ENCODE measurements around the gene MAP2K5.
A peak's percentile ranks its signal among the peaks of the same experiment; 100 is the strongest.

Gene MAP2K5

DNA sequence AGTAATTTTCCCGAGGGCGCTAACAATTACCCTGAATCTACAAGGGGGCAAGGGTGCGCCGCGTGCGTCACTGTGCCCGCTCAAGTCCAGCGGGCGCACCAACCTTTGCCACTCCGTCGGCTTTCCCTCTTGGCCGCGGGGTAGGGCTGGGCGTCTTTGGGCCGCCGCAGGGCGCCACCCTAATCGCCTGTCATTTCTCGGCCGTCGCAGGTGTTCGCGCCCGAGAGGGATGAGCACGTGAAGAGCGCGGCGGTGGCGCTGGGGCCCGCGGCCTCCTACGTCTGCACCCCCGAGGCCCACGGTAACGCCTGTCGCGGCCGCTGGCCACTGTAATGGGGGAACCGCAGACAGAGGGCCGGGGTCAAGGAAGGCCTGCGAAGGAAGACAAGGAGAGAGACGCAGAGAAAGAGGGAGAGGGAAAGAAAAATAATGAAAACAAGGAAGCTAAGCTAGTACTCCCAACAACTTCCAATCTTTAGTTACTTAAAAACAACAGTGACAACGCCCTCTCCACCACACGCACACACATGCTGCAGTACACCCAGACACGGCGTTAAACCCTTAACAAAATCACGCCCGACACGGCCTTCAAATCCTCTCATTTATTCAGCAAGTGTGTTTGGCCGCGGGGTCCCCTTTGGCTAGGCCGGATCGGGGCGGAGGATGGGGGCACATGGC is 286.6 kb downstream of the MAP2K5 start:
- H3K4me3 ChIP-seq (ENCODE audit: control insufficient read depth, low read depth, low read length): no peak overlapping the region
- no peak for DNase-seq (ENCODE audit: low read depth)

DNA sequence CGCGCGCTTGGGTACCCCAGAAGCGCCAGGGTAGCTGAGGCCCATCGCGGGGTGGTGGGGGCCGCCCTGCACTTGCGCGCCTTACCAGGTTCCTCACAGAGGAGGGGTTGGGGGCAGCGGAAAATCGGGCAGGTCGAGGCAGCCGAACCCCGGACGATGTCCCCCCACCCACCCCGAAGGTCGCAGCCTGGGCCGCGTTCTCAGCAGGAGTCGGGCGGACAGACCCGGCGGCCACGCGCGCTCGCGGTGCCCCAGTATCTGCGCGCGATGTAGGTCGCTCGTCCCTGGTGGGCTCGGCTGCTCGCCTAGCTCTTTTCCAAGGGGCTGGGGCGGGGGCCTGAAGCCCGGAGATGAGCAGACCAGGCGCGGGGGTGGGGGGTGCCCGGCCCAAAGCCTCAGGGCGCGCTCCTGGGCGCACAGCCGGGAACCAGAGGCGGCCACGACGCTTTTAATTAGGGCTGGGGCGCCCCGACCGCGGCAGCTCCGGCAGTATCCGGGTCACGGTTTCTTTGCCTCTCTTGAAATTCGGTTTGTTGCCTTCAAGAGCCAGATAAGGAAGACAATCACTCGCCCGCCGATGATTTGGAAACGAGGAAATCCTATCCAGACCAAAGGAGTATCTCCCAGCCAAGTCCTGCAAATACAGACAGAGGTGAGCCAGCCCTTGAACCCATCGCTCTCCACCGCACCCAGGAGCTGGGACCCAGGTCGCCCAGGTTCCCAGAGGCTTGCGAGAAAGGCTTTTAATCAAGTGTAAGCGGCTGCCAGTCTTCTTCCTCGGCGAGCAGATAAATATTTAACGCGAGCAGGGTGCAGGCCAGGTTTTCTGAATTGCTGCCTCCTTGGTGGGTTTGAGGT is 287.4 kb downstream of the MAP2K5 start:
- no peak overlapping the region for H3K4me3 ChIP-seq (ENCODE audit: control insufficient read depth, low read depth, low read length)
- TF ChIP-seq, protein P1, sequence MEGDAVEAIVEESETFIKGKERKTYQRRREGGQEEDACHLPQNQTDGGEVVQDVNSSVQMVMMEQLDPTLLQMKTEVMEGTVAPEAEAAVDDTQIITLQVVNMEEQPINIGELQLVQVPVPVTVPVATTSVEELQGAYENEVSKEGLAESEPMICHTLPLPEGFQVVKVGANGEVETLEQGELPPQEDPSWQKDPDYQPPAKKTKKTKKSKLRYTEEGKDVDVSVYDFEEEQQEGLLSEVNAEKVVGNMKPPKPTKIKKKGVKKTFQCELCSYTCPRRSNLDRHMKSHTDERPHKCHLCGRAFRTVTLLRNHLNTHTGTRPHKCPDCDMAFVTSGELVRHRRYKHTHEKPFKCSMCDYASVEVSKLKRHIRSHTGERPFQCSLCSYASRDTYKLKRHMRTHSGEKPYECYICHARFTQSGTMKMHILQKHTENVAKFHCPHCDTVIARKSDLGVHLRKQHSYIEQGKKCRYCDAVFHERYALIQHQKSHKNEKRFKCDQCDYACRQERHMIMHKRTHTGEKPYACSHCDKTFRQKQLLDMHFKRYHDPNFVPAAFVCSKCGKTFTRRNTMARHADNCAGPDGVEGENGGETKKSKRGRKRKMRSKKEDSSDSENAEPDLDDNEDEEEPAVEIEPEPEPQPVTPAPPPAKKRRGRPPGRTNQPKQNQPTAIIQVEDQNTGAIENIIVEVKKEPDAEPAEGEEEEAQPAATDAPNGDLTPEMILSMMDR (conservative IDR thresholded peaks at IDR 0.05; ENCODE audit: control insufficient read depth, insufficient read depth, low read depth, low read length): no peak
- DNase-seq (ENCODE audit: low read depth): no peak

More for the DNA sequence above, 286.6 kb downstream of the MAP2K5 start:
- TF ChIP-seq, protein P1 (conservative IDR thresholded peaks at IDR 0.05; ENCODE audit: control insufficient read depth, insufficient read depth, low read depth, low read length): no peak

DNA sequence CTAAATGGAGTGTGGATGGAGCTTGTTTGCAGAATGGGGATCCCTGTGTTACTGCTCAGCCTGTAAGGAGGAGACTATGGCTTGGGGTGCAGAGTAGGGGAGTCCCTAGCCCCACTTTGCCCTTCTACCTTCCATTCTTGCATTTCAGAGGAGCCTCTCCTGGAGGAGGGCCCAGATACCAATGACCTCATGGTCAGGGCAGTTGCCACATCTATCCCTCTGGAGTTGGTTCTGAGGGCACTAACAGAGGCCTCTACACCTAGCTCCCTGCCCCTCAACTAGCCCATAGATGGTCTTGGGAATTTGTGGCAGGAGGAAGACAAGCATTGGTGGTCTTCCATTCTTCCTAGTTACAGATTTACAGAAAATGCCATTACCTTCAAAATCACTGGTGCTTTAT is 288.9 kb downstream of the MAP2K5 start:
- H3K4me3 ChIP-seq (ENCODE audit: control insufficient read depth, low read depth, low read length): no peak overlapping the region
- TF ChIP-seq, protein P1 (conservative IDR thresholded peaks at IDR 0.05; ENCODE audit: control insufficient read depth, insufficient read depth, low read depth, low read length): no peak
- no peak for DNase-seq (ENCODE audit: low read depth)

DNA sequence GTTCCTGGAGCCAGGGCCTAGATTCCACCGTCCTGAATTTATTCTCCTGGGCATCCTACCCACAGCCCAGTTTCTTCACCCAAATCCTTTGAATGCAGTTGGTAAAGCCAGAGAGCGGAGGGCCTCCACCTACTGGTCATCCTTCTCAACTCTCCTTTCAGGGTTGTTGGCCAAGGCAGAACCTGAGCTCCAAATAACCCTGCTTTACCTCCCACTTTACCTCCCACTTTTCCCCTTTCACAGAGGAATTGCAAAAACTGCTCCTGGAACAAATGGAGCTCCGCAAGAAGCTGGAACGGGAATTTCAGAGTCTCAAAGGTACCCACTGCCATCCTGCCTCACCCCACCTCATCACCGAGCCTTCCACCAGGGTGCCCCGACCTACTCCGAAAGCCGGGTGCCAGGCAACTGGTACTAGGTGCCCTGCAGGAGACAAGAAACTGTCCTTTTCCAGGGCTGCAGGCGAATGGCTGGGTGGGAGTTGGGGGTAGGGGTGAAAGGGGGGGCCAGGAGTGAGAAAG is 289.6 kb downstream of the MAP2K5 start:
- H3K4me3 ChIP-seq (ENCODE audit: control insufficient read depth, low read depth, low read length): no peak overlapping the region
- peak; percentile 46 for DNase-seq (ENCODE audit: low read depth)
- TF ChIP-seq, protein P1 (conservative IDR thresholded peaks at IDR 0.05; ENCODE audit: control insufficient read depth, insufficient read depth, low read depth, low read length): peak; percentile 34

DNA sequence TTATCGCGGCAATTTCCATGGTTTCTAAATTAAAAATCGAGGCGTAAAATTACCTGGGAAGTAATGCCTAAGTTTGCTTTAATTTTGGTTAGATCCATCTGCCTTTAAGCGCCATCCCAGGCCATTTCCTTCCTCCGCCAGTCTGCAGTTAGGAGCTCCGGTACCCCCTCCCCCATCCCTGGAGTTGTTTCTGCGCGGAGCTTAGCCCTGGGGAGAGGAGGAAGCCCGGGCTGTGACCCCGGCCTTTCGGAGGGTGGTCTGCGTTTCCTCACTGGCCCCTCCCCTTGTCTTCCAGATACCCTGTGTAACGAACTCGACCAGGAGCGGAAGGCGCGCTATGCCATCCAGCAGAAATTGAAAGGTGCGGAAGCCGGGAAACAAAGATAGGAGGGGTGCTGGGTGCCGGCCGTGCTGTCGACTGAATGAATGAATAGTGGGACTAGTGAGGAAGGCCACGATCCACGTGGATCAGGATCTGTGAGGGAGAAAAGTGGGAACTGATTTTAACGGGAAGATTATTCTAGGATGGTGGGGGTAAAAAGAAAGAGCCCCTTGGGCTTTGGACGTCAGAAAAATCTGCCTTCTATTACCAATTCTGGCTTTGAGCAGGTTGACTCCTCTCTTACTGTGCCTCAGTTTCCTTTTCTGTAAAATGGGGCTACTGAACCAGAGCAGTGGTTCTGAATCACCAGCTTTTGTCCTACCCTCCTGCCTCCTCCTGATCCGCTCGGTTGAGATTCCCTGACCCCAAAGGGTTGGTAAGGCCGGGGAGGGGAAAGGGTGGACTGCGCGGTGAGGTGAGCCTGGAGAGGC is 290.6 kb downstream of the MAP2K5 start:
- no peak overlapping the region for H3K4me3 ChIP-seq (ENCODE audit: control insufficient read depth, low read depth, low read length)
- TF ChIP-seq, protein P1 (conservative IDR thresholded peaks at IDR 0.05; ENCODE audit: control insufficient read depth, insufficient read depth, low read depth, low read length): no peak
- no peak for DNase-seq (ENCODE audit: low read depth)

All from fibroblast of mammary gland (primary cell).